Retinal pigment epithelial cell (primary cell): Measurements from ENCODE around the gene SLC12A4.

Experiments
- DNase-seq: peaks from one replicate; pipeline ENCODE4 v3.0.0-alpha.2; 2010; ENCODE audit warnings: low read depth
- H3K4me3 ChIP-seq: 2 replicates; pipeline ENCODE4 v1.5.1; 2011; ENCODE audit warnings: mild to moderate bottlenecking, low read length, control low read depth, moderate library complexity
- TF ChIP-seq, protein P1 (sequence below): conservative IDR thresholded peaks from 2 replicates; pipeline ENCODE4 v1.5.1; 2011; ENCODE audit warnings: low read depth, low read length, control low read depth, inconsistent platforms

SLC12A4 gene

DNA sequence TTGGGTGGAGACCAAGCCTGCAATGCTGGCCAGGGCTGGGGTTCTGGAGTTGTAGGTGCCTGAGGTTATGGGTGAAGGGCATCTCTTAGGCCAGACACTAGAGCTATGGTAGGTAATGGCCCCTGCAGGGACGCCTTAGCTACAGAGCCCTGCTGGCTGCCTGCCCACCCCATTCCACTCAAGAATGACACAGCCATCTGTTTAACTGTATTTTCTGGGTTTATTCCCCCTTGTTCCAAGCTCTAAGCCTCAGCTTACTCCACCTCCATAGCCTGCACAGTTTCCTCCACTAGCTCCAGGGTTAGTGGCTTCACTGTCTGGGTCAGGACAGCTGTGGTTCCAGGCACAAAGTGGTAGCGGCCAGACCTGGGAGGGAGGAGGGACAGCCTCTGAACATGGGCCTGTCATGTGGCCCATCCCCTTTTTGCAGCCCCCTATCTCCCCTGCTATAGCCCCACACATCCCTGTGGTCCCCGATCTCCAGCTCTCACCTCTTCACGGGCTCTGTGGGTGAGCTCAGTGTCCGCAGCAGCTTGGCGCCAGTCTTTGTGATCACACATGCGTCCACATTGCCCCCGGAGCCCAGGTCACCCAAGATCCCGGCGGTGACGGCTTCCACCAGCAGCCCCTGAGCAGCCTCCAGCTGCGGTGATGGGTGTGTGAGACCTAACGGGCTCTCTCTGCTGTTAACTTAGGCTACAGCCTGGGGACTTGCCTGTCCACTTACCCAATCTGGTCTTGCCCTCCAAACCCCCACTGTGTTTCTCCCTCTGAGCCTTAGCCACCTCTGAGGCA, 33.9 kb downstream of the SLC12A4 start:
- DNase-seq: no peak
- TF ChIP-seq, protein P1, sequence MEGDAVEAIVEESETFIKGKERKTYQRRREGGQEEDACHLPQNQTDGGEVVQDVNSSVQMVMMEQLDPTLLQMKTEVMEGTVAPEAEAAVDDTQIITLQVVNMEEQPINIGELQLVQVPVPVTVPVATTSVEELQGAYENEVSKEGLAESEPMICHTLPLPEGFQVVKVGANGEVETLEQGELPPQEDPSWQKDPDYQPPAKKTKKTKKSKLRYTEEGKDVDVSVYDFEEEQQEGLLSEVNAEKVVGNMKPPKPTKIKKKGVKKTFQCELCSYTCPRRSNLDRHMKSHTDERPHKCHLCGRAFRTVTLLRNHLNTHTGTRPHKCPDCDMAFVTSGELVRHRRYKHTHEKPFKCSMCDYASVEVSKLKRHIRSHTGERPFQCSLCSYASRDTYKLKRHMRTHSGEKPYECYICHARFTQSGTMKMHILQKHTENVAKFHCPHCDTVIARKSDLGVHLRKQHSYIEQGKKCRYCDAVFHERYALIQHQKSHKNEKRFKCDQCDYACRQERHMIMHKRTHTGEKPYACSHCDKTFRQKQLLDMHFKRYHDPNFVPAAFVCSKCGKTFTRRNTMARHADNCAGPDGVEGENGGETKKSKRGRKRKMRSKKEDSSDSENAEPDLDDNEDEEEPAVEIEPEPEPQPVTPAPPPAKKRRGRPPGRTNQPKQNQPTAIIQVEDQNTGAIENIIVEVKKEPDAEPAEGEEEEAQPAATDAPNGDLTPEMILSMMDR: no peak
- H3K4me3 ChIP-seq: peak overlapping the region; percentile 96

DNA sequence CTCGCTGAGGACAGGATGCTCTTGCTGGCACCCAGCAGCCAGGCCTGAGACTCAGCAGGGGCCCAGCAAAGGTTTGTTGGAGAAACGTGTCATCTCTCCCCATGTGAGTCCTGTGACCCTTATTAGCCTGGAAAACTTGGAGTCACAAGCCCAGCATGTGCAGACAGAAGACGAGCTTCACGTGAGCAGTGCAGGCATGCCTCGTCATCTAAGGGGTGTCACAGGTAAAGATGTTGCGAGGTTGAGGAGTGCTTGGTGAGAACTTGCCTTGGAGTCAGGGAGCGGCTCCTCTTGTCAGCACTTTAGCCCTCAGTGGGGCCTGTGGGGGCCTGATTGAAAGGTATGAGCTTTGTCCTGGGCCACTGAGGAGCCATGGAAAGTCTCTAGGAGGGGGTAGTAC, 34.6 kb downstream of the SLC12A4 start:
- no peak for DNase-seq
- H3K4me3 ChIP-seq: no peak overlapping the region
- TF ChIP-seq, protein P1: no peak

DNA sequence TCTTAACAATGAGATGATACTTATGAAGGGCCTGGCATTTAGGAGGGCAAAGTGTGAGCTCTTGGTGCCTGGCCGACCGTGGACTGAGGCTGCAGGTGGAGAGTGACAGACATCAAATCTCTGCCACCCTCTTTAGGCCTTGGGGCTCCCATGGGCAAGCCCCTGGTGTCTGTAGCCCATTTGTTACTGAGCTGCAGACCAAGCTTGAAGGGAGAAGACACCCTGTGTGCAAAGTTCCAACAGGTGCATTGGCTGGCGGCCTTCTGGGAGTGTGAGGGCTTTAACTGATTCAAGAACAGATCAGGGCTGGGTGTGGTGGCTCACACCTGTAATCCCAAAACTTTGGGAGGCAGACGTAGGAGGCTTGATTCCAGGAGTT, 36.0 kb downstream of the SLC12A4 start:
- DNase-seq: no peak
- TF ChIP-seq, protein P1: no peak
- H3K4me3 ChIP-seq: no peak overlapping the region

DNA sequence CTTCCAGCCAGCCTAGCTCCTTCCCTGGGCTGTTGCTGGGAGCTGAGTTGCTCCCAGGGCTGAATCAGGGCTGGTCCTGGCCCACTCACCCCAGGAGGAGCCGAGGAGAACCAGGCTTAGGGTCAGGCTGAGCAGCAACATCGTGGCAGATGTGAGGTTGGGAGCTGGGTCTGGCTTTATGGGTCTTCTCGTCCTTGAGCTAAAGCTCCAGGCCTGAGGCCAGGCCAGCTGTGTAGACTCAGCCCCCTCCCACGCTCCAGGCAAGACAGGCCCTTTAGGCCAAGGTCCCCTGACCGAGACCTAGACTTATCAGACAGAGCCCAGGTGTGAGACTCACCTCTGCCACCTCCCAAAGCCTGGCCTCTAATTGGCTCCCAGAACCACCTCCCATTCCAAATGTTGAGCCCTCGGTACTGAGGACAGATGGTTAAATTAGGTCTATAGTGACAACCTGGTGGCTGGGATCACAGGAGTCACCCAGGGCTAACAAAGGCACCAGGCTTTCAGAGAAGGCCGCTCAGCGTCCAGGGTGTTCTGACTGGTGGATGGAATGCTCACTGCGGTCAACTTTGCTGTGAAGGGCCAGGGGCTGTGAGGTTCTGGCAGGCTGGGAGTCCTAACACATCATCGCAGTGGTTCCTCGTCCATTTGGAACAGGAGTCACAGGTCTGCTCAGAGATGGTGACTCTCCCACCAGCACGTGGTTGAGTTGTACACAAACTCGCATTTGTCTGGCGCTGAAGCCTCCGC, 36.5 kb downstream of the SLC12A4 start, which contains the start of gene CTRL:
TSS of gene CTRL (minus strand) at position 151 of the 750 bp plus-strand sequence. CDS start at position 141, 10 bp downstream.
- DNase-seq: no peak
- H3K4me3 ChIP-seq: no peak within 1 kb of the TSS
- TF ChIP-seq, protein P1: peak; percentile 24

DNA sequence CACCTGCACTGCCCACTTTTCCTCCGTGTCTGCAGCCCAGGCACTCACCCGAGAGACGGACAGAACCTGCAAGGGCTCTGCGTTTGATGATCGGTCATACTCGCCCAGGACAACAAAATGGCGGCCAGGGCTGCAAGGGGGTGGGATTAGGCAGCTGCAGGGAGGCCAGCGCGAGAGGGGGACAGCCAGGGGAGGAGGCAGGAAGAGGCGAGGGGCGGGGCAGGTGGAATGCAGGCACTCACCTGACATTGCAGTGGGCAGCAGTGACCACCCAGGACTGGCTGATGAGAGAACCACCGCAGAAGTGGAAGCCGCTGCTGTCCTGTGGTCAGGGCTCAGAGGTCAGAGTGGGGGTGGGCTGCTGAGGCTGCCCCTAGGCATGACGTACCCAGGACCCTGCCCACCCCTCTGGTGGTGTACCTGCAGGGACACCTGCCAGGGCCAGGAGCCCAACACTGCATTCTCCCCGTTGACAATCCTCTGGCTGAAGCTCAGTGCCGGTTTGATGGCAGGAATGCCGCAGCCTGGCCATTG, 37.7 kb downstream of the SLC12A4 start:
- DNase-seq: no peak
- TF ChIP-seq, protein P1: no peak
- H3K4me3 ChIP-seq: no peak overlapping the region

DNA sequence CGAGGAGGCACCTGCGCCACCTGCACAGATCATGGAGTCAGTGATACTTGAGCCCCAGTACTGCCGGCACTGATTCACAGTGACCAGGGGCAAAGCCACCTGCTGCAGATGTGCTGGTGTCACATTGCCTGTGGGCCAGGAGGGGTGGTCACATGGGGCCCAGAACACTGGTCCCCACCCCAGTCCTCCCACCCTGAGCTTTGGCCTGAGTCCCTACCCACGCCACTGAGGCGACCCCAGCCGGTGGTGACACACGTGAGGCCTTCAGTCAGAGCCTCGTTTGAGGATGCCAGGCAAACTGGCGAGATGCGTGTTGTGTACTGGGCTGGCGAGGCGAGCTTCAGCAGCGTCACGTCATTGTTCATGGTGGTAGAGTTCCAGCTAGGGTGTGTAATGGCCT, 38.2 kb downstream of the SLC12A4 start:
- no peak overlapping the region for H3K4me3 ChIP-seq
- no peak for DNase-seq
- TF ChIP-seq, protein P1: no peak
